Peyer's patch (tissue), 4 donors: ENCODE data around the gene ZNF362.

Experiments
- POLR2A ChIP-seq, 2 donors: fragments of 450-650 bp; IDR thresholded peaks; one replicate each; pipeline ENCODE4 v1.5.1; 2017; ENCODE audit warnings: antibody characterized with exemption in 2 of 2, mild to moderate bottlenecking in 2 of 2, moderate library complexity in 2 of 2
- TF ChIP-seq, protein P1 (sequence below), 6 experiments: fragments of 450-650 bp in 4 of 6; fragments of 200-600 bp in 2 of 6; sonication (generic) in 1 of 6; IDR thresholded peaks; one replicate each; pipeline ENCODE4 v1.5.1; 2017 to 2019; ENCODE audit warnings: antibody characterized with exemption in 6 of 6, mild to moderate bottlenecking in 3 of 6, moderate library complexity in 1 of 6

DNA sequence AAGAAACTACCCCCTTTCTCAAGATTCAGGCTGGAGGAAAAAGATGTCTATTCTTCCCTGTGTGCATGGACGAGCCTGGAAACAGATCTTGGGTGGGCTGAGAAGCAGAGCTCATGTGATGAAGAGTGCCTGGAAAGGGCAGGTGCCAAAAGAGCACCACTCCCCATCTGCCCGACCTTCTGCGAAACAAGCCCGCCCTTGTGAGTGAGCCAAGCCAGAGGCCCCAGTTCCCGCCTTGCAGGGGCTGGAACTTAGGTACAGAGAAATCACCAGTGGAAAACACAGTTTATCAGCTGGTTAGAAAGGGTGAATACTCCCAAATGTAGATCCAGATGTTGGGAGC lies 91.3 kb downstream of the ZNF362 start:
- no peak for TF ChIP-seq POLR2A (IDR thresholded peaks at IDR 0.05)
- TF ChIP-seq, protein P1, sequence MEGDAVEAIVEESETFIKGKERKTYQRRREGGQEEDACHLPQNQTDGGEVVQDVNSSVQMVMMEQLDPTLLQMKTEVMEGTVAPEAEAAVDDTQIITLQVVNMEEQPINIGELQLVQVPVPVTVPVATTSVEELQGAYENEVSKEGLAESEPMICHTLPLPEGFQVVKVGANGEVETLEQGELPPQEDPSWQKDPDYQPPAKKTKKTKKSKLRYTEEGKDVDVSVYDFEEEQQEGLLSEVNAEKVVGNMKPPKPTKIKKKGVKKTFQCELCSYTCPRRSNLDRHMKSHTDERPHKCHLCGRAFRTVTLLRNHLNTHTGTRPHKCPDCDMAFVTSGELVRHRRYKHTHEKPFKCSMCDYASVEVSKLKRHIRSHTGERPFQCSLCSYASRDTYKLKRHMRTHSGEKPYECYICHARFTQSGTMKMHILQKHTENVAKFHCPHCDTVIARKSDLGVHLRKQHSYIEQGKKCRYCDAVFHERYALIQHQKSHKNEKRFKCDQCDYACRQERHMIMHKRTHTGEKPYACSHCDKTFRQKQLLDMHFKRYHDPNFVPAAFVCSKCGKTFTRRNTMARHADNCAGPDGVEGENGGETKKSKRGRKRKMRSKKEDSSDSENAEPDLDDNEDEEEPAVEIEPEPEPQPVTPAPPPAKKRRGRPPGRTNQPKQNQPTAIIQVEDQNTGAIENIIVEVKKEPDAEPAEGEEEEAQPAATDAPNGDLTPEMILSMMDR (IDR thresholded peaks at IDR 0.05): no peak
